Measurements from ENCODE around the gene B4GALNT4. TPM values are rescaled to one million over a fixed set of nuclear protein-coding genes. Genes with fewer than 3 reads are reported as not detected.

B4GALNT4 gene
- total and polyA plus RNA-seq, 12 donors, result 0.15 to 30.3 (median 1.6) TPM; not detected in 2

DNA sequence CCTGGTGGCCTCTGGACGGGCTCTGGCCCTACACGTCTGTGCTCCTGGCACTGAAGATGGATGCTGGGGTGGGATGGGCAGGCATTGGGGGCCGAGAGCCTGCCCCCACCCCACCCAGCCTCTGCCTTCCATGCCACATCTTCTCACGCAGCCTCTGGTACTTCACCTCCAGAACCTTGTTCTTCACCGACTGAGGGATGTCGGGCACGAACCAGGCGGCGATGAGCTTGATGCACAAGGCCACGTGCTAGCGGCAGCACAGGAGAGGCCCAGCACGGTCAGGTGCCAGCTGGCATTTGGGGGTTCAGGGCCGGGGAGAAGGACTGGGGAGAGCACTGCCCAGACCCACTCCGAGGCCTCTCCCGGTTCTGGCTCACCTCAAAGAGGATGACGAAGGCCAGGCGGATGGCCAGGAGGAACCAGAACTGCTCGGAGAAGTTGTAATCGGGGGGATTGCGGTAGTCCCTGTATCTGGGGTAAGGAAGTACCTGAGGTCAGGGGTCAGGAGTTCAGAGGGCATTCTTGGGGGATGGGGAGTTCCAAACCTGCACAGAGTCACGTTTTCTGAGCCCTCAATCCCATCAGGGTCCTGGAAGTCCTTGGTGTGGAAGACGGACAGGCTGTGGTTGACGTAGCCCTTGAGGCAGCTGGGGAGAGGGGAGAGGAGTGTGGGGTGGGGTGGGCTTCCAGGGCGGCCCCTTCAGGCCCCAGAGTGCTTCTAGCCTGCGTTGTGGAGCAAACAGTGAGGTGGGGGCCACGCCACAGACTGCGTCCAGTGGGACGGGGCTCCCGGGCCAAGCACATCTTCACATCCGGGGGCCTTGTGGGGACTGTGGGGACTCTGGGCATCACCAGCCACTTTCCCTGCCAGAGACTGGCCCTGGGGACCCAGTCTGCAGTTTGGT is 49.3 kb downstream of the B4GALNT4 start:
- Histone ChIP-seq H3K4me3 (no peak overlapping the region), H3K36me3 (replicated peaks in 1 of 2) (no peaks in the 10 kb centered on the region), H3K9me3 (replicated peaks in 1 of 3) (no peaks in the 10 kb centered on the region), H3K27ac (no peak overlapping the region), H3K27me3 (peaks cover 42% of the 10 kb centered on the region), H3K4me1 (replicated peaks in 1 of 2) (no peaks in the 10 kb centered on the region)
- TF ChIP-seq CTCF (IDR thresholded peaks at IDR 0.05) (no peak), POLR2A (IDR thresholded peaks at IDR 0.05) (no peak)
- WGBS, 4 donors, result 83 to 86% (median 84%) methylated on average over 23 to 30 of the region's 30 CpGs
- intact Hi-C loops (cut with DNase I), result no loop called here
- DNase-seq, result no peak

- peaks cover 47% of the 10 kb centered on the region for H3K27me3 ChIP-seq
- TF ChIP-seq POLR2A (IDR thresholded peaks at IDR 0.05) (no peak), CTCF (IDR thresholded peaks at IDR 0.05) (no peak)
Measured at GRCh38 chr11:419248-420005, 50.1 kb downstream of the B4GALNT4 start.

DNA sequence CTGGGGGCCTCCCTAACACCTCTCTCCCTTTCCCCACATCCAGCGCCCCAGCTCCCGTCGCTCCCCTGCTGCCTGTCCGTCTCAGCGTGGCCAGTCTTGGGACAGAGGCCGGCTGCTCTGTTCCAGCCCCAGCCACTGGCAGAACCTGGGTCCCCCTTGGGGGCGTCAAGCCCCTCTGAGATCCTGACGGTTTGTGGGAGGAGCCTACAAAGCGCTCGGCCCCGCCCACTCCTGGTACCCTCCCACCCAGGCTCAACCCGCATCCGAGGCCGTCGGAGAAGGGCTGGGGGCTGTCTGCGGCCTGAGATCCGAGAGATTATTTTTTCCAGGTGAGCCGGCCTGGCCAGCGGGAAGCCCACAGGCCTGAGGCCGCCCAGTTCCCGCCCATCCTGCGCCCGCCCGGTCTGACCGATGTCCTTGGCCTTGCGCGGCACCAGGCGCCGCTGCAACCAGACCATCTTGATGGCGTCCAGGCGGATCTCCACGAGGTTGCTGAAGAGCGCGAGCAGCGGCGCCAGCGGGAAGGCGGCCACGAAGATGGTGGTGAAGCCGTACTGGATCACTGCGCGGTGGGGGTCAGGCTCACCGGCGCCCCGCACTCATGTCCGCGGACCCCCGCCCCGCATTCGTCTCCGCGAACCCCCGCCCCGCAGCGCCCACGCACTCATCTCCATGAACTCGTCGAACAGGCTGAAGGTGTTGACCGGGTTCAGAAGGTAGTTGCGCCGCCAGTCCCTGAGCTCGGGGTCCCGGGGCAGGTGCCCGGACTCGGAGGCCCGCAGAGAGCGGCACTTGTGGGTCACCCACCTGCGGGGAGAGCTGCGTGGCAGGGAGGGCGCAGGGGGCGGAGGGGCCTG is 51.0 kb downstream of the B4GALNT4 start:
- no peak overlapping the region for H3K27ac ChIP-seq

More at GRCh38 chr11:419248-420005, 50.1 kb downstream of the B4GALNT4 start:
- intact Hi-C loops (cut with DNase I), result no loop called here
- Histone ChIP-seq H3K4me3 (no peak overlapping the region), H3K4me1 (replicated peaks in 1 of 2) (no peaks in the 10 kb centered on the region), H3K27ac (no peak overlapping the region), H3K36me3 (replicated peaks in 1 of 2) (no peaks in the 10 kb centered on the region), H3K9me3 (replicated peaks in 1 of 3) (no peaks in the 10 kb centered on the region)
- WGBS, 4 donors, result 84 to 100% (median 87%) methylated on average over 3 to 20 of the region's 20 CpGs
- no peak for DNase-seq

More for the DNA sequence above, 51.0 kb downstream of the B4GALNT4 start:
- no peaks in the 10 kb centered on the region for H3K4me1 ChIP-seq (replicated peaks in 1 of 2)
- peaks cover 47% of the 10 kb centered on the region for H3K27me3 ChIP-seq
- intact Hi-C loops (cut with DNase I), result no loop called here
- H3K9me3 ChIP-seq (replicated peaks in 1 of 3), result no peaks in the 10 kb centered on the region
- TF ChIP-seq CTCF (IDR thresholded peaks at IDR 0.05), result no peak
- DNase-seq, result peak in 1 of 7 donors; percentile 6
- no peaks in the 10 kb centered on the region for H3K36me3 ChIP-seq (replicated peaks in 1 of 2)
- no peak overlapping the region for H3K4me3 ChIP-seq
- 49 to 75% (median 60%) methylated on average over 29 to 71 of the region's 71 CpGs for WGBS, 4 donors
